Testis (tissue), 3 donors: ENCODE measurements around the gene TGFBR2. TPM values are rescaled to one million over a fixed set of nuclear protein-coding genes. Genes with fewer than 3 reads are reported as not detected.

Experiments used
- DNase-seq: peaks from one replicate; pipeline ENCODE4 v3.0.0-alpha.2; 2019
- H3K27ac ChIP-seq, 2 donors: fragments of 200-600 bp; sonication (generic); one replicate each; pipeline ENCODE4 v1.5.1; 2019
- H3K27me3 ChIP-seq: fragments of 200-600 bp; sonication (generic); one replicate; pipeline ENCODE4 v1.5.1; 2019
- H3K36me3 ChIP-seq: fragments of 200-600 bp; sonication (generic); one replicate; pipeline ENCODE4 v1.5.1; 2017; ENCODE audit warnings: low read depth; ENCODE audit errors: missing control alignments
- H3K4me1 ChIP-seq: fragments of 200-600 bp; sonication (generic); one replicate; pipeline ENCODE4 v1.5.1; 2019
- H3K4me3 ChIP-seq, 2 donors: fragments of 200-600 bp; sonication (generic); one replicate each; pipeline ENCODE4 v1.5.1; 2017 to 2019
- H3K9me3 ChIP-seq: fragments of 200-600 bp; sonication (generic); one replicate; pipeline ENCODE4 v1.5.1; 2017
- POLR2A ChIP-seq: fragments of 450-650 bp; IDR thresholded peaks from one replicate; pipeline ENCODE4 v1.6.1; 2017; ENCODE audit warnings: antibody characterized with exemption, mild to moderate bottlenecking, moderate library complexity
- WGBS, 2 donors: methylation state at CpG; one replicate each; pipeline ENCODE4 v1.1.5; 2018; 5-methylcytosine and 5-hydroxymethylcytosine counted together
- intact Hi-C: fragments of 100-400 bp; cut with DNase I; formaldehyde crosslinking; loops from one replicate; pipeline ENCODE4 v1.15.1; 2023; ENCODE audit warnings: low total_unique reads
- polyA plus RNA-seq: library from polyadenylated mRNA; stranded (reverse); fragments of 350-450 nt; fragmentation: Illumina TruSeq; extraction: RNeasy Lipid Tissue Mini Kit (QIAGEN cat#74804); gene quantifications from one replicate; pipeline ENCODE4 v1.2.3, GENCODE V29; 2014; ENCODE audit warnings: low read depth, low replicate concordance; ENCODE audit not compliant: insufficient read depth
- total RNA-seq, 2 donors: library from RNA; depleted of rRNA; stranded (reverse); fragments of >200 nt; gene quantifications; one replicate each; pipeline ENCODE4 v1.2.3, GENCODE V29; 2016
- TF ChIP-seq, protein P1 (sequence below), 3 experiments: fragments of 450-650 bp in 2 of 3; fragments of 200-600 bp in 1 of 3; sonication (generic) in 1 of 3; IDR thresholded peaks; one replicate each; pipeline ENCODE4 v1.5.1; 2016 to 2019; ENCODE audit warnings: antibody characterized with exemption in 3 of 3, mild to moderate bottlenecking in 2 of 3, moderate library complexity in 1 of 3

Gene TGFBR2
- total and polyA plus RNA-seq, 3 donors from 2014 or later = 18.7 to 35.3 (median 26.1) TPM

DNA sequence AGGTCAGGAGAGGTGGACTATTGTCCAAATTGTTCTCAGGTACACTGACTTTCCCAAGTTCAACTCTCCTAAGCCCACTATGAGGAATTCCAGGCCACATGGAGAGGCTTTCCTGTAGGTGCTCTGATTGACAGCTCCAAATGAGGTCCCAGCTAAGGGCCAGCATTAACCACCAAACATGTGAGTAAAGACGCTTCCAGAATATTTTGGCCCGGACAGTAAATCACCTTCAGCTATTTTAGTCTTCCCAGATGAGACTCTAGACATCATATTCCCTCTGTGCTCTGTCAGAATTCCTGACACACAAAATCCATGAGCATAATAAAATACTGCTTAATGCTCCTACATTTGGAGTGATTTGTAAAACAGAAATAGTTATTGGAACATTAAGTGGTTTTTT lies 135.5 kb downstream of the TGFBR2 start:
- 97 to 98% methylated on average over 2 of the region's 2 CpGs for WGBS, 2 donors
- DNase-seq = no peak
- no peaks in the 10 kb centered on the region for H3K9me3 ChIP-seq
- H3K4me1 ChIP-seq = no peaks in the 10 kb centered on the region
- intact Hi-C loops = no loop called here
- H3K36me3 ChIP-seq = no peaks in the 10 kb centered on the region
- TF ChIP-seq, protein P1, sequence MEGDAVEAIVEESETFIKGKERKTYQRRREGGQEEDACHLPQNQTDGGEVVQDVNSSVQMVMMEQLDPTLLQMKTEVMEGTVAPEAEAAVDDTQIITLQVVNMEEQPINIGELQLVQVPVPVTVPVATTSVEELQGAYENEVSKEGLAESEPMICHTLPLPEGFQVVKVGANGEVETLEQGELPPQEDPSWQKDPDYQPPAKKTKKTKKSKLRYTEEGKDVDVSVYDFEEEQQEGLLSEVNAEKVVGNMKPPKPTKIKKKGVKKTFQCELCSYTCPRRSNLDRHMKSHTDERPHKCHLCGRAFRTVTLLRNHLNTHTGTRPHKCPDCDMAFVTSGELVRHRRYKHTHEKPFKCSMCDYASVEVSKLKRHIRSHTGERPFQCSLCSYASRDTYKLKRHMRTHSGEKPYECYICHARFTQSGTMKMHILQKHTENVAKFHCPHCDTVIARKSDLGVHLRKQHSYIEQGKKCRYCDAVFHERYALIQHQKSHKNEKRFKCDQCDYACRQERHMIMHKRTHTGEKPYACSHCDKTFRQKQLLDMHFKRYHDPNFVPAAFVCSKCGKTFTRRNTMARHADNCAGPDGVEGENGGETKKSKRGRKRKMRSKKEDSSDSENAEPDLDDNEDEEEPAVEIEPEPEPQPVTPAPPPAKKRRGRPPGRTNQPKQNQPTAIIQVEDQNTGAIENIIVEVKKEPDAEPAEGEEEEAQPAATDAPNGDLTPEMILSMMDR (IDR thresholded peaks at IDR 0.05) = no peak
- TF ChIP-seq POLR2A = no peak
- H3K27ac ChIP-seq = no peak overlapping the region
- H3K4me3 ChIP-seq = no peak overlapping the region
- H3K27me3 ChIP-seq = no peaks in the 10 kb centered on the region

GRCh38 chr3:30742796-30743619 lies 136.6 kb downstream of the TGFBR2 start:
- intact Hi-C loops = no loop called here
- DNase-seq = no peak
- TF ChIP-seq POLR2A = no peak
- TF ChIP-seq, protein P1 (IDR thresholded peaks at IDR 0.05) = no peak
- H3K27me3 ChIP-seq = no peaks in the 10 kb centered on the region
- H3K9me3 ChIP-seq = no peaks in the 10 kb centered on the region
- 83 to 91% methylated on average over 4 of the region's 4 CpGs for WGBS, 2 donors
- no peak overlapping the region for H3K4me3 ChIP-seq
- H3K27ac ChIP-seq = no peak overlapping the region
- no peaks in the 10 kb centered on the region for H3K36me3 ChIP-seq
- H3K4me1 ChIP-seq = no peaks in the 10 kb centered on the region
